Mesodermal cell (in vitro differentiated cells): ENCODE results near the gene VILL. TPM values are rescaled to one million over a fixed set of nuclear protein-coding genes. Genes with fewer than 3 reads are reported as not detected.

Experiments used
- H3K27ac ChIP-seq: 2 replicates; pipeline ENCODE4 v1.7.0; 2013; ENCODE audit warnings: mild to moderate bottlenecking, low read depth, low read length, moderate library complexity; ENCODE audit not compliant: severe bottlenecking
- H3K36me3 ChIP-seq: 2 replicates; pipeline ENCODE4 v1.7.1; 2013; ENCODE audit warnings: mild to moderate bottlenecking, low read length, moderate library complexity; ENCODE audit not compliant: control insufficient read depth, insufficient read depth
- H3K4me1 ChIP-seq: one replicate; pipeline ENCODE4 v1.7.1; 2013; ENCODE audit warnings: mild to moderate bottlenecking, low read length; ENCODE audit not compliant: insufficient read depth, control insufficient read depth, poor library complexity, severe bottlenecking
- H3K4me3 ChIP-seq: 2 replicates; pipeline ENCODE4 v1.7.0; 2013; ENCODE audit warnings: low read length, control low read depth, mild to moderate bottlenecking; ENCODE audit not compliant: insufficient read depth, poor library complexity, severe bottlenecking; ENCODE audit errors: extremely low read depth
- H3K9me3 ChIP-seq: 2 replicates; pipeline ENCODE4 v1.7.1; 2013; ENCODE audit warnings: mild to moderate bottlenecking, low read length, moderate library complexity; ENCODE audit not compliant: control insufficient read depth
- WGBS, 2 experiments: methylation state at CpG; one replicate each; pipeline ENCODE4 v1.1.5; 2013; ENCODE audit warnings: missing lambda C conversion rate in 2 of 2; ENCODE audit not compliant: insufficient coverage in 2 of 2; 5-methylcytosine and 5-hydroxymethylcytosine counted together
- polyA plus RNA-seq, 2 experiments: library from polyadenylated mRNA; stranded (reverse); fragments of 50-300 nt; gene quantifications; one replicate each; pipeline ENCODE4 v1.2.3, GENCODE V29; 2013

The VILL gene
- 4.1 TPM for polyA plus RNA-seq (2013, experiment 1 of 2)
- 2.7 TPM for polyA plus RNA-seq (2013, experiment 2 of 2)

- Histone ChIP-seq H3K9me3 (no peaks in the 10 kb centered on the region), H3K27ac (no peak within 1 kb of the TSS), H3K36me3 (no peaks in the 10 kb centered on the region), H3K4me1 (no peaks in the 10 kb centered on the region), H3K4me3 (no peak within 1 kb of the TSS)
- 89 to 95% methylated on average over 9 to 10 of the region's 10 CpGs for WGBS, 2 experiments
These were observed at the start of gene VILL for GRCh38 chr3:37990527-37990926. Gene VILL, plus strand, starts transcription at chr3:37990786. Its CDS starts 2,887 bp downstream, at chr3:37993673.

DNA sequence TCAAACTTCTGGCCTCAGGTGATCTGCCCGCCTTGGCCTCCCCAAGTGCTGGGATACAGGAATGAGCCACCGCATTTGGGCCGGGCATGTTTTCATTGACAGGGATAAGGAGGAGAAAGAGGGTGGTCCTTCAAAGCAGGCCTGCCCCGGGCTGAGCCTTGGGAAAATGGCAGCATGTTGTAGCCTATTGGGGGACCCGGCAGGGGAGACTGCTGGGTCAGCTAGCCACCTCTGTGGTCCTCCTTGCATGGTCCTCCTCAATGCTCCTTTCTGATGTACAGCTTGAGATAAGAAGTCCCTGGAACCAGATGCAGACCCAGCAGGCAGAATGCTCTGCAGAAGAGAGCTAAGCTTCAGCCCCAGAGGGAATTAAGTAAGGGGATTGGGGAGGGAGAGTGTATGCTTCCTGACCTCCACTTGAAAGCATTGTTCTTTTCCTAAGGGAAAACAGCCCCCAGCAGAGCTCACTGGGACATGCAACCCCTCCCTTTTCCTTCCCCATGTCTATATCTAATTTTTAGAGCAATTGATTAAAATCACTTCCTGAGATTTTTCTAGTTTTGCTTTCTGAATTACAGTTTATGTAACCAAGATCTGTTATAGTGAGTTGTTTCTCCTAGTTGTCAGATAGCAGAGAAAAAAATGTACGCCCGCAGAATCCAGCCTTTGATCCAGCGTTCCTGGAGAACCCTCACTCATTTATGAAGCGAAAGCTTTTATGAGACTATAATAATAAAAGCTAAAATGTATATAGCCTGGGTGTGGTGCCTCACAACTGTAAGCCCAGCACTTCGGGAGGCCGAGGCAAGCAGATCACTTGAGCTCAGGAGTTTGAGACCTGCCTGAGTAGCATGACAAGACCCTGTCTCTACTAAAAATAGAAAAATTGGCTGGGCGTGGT is 48.7 kb upstream of the VILL start:
- no peaks in the 10 kb centered on the region for H3K9me3 ChIP-seq
- H3K36me3 ChIP-seq: no peaks in the 10 kb centered on the region
- 80 to 92% methylated on average over 1 to 5 of the region's 12 CpGs for WGBS, 2 experiments
- H3K4me3 ChIP-seq: no peak overlapping the region
- peaks cover 47% of the 10 kb centered on the region for H3K4me1 ChIP-seq
- H3K27ac ChIP-seq: no peak overlapping the region

DNA sequence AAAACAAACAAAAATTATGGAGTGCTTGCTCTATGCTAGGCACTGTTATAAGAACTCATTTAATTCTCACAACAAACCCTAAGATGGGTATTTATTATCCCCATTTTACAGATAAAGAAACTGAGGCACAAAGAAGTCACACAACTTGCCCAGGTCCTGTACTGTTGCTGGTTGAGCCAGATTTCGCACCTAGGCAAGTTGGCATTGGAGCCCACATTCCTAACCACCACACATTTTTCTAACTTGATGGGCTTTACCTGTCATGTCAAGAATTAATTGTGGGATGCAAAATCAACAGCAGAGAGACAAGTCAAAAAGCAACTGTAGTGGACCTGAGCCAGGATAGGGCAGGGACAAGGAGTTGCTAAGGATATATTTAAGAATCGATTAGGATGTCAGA is 47.9 kb upstream of the VILL start:
- peaks cover 4% of the 10 kb centered on the region for H3K36me3 ChIP-seq
- 100% methylated on average over 1 of the region's 2 CpGs for WGBS, 2 experiments
- no peaks in the 10 kb centered on the region for H3K9me3 ChIP-seq
- no peak overlapping the region for H3K27ac ChIP-seq
- H3K4me3 ChIP-seq: no peak overlapping the region
- H3K4me1 ChIP-seq: peaks cover 46% of the 10 kb centered on the region

GRCh38 chr3:37943126-37943525 is 47.5 kb upstream of the VILL start:
- Histone ChIP-seq H3K27ac (no peak overlapping the region), H3K36me3 (peaks cover 8% of the 10 kb centered on the region), H3K4me1 (peaks cover 46% of the 10 kb centered on the region), H3K9me3 (no peaks in the 10 kb centered on the region), H3K4me3 (no peak overlapping the region)
- WGBS, 2 experiments: 100% methylated on average over 1 of the region's 4 CpGs; no CpG with 5 or more reads in 1 of the 2 experiments

DNA sequence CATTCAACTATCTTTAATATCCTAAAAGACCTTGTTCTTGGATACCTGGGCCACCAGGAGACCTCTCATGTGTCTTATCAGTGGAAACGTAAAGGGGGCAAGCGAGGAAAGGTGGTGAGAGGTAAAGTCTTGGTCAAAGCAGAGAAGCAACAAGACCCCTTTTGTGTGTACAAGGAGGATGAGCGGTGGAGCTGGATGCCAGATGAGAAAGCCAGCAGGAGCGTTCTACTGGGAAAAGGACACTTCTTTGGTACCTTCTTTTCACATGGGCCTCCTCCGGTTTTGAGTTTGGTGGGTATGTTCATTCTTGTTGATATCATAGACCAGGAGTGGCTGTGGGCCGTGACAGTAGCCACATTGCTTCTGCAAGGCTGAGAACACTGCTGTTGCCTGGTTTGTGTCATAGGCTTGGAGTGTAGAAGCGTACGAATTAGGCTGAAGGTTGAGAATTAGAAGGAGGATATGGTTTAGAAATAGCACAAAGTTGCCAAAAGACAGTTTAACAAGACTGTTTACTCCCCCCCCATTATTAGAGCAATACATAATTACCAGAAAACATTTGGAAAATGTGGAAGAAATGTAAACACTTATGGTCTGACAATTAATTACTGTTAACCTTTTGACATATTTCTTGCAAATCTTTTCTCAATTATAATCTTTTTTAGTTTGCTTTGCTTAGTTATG is 46.8 kb upstream of the VILL start:
- 90 to 100% methylated on average over 3 to 4 of the region's 8 CpGs for WGBS, 2 experiments
- Histone ChIP-seq H3K4me1 (peaks cover 42% of the 10 kb centered on the region), H3K36me3 (peaks cover 13% of the 10 kb centered on the region), H3K9me3 (no peaks in the 10 kb centered on the region), H3K27ac (no peak overlapping the region), H3K4me3 (no peak overlapping the region)

GRCh38 chr3:37944391-37944842 is 46.2 kb upstream of the VILL start:
- peaks cover 42% of the 10 kb centered on the region for H3K4me1 ChIP-seq

DNA sequence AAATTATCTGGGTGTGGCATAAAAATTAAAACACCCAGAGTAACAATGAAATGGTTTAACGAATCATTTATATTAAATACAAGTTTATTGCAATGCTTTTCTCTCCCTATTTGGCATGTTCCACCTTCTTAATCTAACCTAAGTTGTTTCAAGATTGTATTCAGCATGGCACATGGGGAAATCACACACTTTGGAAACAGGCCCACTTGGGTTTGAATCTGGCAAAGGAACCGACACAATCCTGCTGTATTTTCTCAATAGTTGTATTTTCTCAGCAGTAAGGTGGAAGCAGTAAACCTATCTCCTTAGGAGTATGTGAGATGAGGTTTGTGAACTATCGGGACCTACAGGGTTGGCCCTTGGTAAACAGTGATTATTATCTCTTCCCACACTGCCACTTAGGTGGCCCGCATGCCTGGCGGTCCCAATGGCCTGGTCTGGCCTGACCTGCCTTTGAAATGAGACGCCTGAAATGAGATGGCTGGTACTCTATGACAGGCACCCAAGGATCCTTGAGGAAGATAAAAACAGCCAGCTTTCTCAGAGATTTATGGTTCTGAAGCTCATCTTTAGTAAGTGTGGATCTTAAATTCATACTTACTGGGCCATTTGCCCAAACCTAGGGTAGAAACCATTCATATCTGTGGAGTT is 45.3 kb upstream of the VILL start:
- WGBS, 2 experiments: 61 to 64% methylated on average over 3 of the region's 6 CpGs

More at GRCh38 chr3:37944391-37944842, 46.2 kb upstream of the VILL start:
- WGBS, 2 experiments: 100% methylated on average over 1 of the region's 2 CpGs; no CpG with 5 or more reads in 1 of the 2 experiments
- Histone ChIP-seq H3K4me3 (no peak overlapping the region), H3K36me3 (peaks cover 14% of the 10 kb centered on the region), H3K9me3 (no peaks in the 10 kb centered on the region), H3K27ac (no peak overlapping the region)

GRCh38 chr3:37945807-37946530 is 44.6 kb upstream of the VILL start:
- Histone ChIP-seq H3K36me3 (peaks cover 26% of the 10 kb centered on the region), H3K4me1 (peaks cover 39% of the 10 kb centered on the region), H3K27ac (peak overlapping the region; percentile 94), H3K9me3 (no peaks in the 10 kb centered on the region), H3K4me3 (no peak overlapping the region)
- WGBS, 2 experiments: 63 to 69% methylated on average over 3 to 5 of the region's 8 CpGs

More for the DNA sequence above, 45.3 kb upstream of the VILL start:
- Histone ChIP-seq H3K36me3 (peaks cover 22% of the 10 kb centered on the region), H3K4me1 (peaks cover 42% of the 10 kb centered on the region), H3K4me3 (no peak overlapping the region), H3K27ac (peak overlapping the region; percentile 94), H3K9me3 (no peaks in the 10 kb centered on the region)

- peak overlapping the region; percentile 94 for H3K27ac ChIP-seq
- no peak overlapping the region for H3K4me3 ChIP-seq
- H3K4me1 ChIP-seq: peaks cover 39% of the 10 kb centered on the region
- H3K9me3 ChIP-seq: no peaks in the 10 kb centered on the region
- peaks cover 29% of the 10 kb centered on the region for H3K36me3 ChIP-seq
- WGBS, 2 experiments: 91% methylated on average over 1 of the region's 2 CpGs; no CpG with 5 or more reads in 1 of the 2 experiments
These were observed 44.1 kb upstream of the VILL start for GRCh38 chr3:37946531-37946889.

GRCh38 chr3:37949866-37950265 is 40.7 kb upstream of the VILL start:
- H3K4me1 ChIP-seq: peaks cover 26% of the 10 kb centered on the region
- peaks cover 6% of the 10 kb centered on the region for H3K9me3 ChIP-seq
- WGBS, 2 experiments: 84 to 96% methylated on average over 6 of the region's 6 CpGs
- H3K36me3 ChIP-seq: peaks cover 57% of the 10 kb centered on the region
- H3K4me3 ChIP-seq: no peak overlapping the region
- no peak overlapping the region for H3K27ac ChIP-seq
